H1 (cell line): ENCODE data around the gene FJX1.

Source experiments
- ATF3 ChIP-seq: IDR thresholded peaks from 2 replicates; pipeline ENCODE4 v1.6.1; 2011; ENCODE audit warnings: low read depth, mild to moderate bottlenecking, low read length; ENCODE audit not compliant: insufficient read depth
- CTCF ChIP-seq, 3 experiments: IDR thresholded peaks; 1 replicate in 2 of 3; 2 replicates in 1 of 3; pipeline versions ENCODE4 v1.5.1 to v1.6.1; 2011; ENCODE audit warnings: low read length in 3 of 3, mild to moderate bottlenecking in 3 of 3, inconsistent platforms in 2 of 3, low read depth in 1 of 3, moderate library complexity in 1 of 3; ENCODE audit not compliant: insufficient read depth in 1 of 3; ENCODE audit errors: control extremely low read depth in 1 of 3
- EP300 ChIP-seq, 2 experiments: IDR thresholded peaks; 1 replicate in 1 of 2; 2 replicates in 1 of 2; pipeline ENCODE4 v1.6.1; 2011 to 2012; ENCODE audit warnings: low read depth in 2 of 2, low read length in 2 of 2, mild to moderate bottlenecking in 2 of 2, borderline replicate concordance in 1 of 2, inconsistent platforms in 1 of 2, moderate library complexity in 1 of 2
- EZH2 ChIP-seq: fragments of 200-600 bp; sonication (generic); IDR thresholded peaks from 2 replicates; pipeline ENCODE4 v1.7.1; 2012; ENCODE audit warnings: low read depth, mild to moderate bottlenecking, moderate library complexity, low read length, inconsistent platforms; ENCODE audit not compliant: severe bottlenecking
- GTF2F1 ChIP-seq: IDR thresholded peaks from 2 replicates; pipeline ENCODE4 v1.6.1; 2012; ENCODE audit warnings: low read depth, low read length, improper control_type of control experiment, borderline replicate concordance
- JUND ChIP-seq: IDR thresholded peaks from 2 replicates; pipeline ENCODE4 v1.6.1; 2011; ENCODE audit warnings: mild to moderate bottlenecking, improper control_type of control experiment, low read length
- PHF8 ChIP-seq: fragments of 200-600 bp; sonication (generic); conservative IDR thresholded peaks from 2 replicates; pipeline ENCODE4 v1.7.1; 2012; ENCODE audit warnings: low read depth, mild to moderate bottlenecking, inconsistent platforms, low read length, moderate library complexity
- POLR2A ChIP-seq, 2 experiments: IDR thresholded peaks; 1 replicate in 1 of 2; 2 replicates in 1 of 2; pipeline ENCODE4 v1.6.1; 2011; ENCODE audit warnings: low read depth in 2 of 2, low read length in 2 of 2, mild to moderate bottlenecking in 2 of 2; ENCODE audit errors: control extremely low read depth in 1 of 2
- RAD21 ChIP-seq, 2 experiments: IDR thresholded peaks in 1 of 2; conservative IDR thresholded peaks in 1 of 2; 2 replicates each; pipeline ENCODE4 v1.6.1; 2011; ENCODE audit warnings: low read depth in 2 of 2, low read length in 2 of 2, improper control_type of control experiment in 1 of 2, inconsistent platforms in 1 of 2, mild to moderate bottlenecking in 1 of 2, moderate library complexity in 1 of 2
- SIX5 ChIP-seq: IDR thresholded peaks from 2 replicates; pipeline ENCODE4 v1.6.1; 2011; ENCODE audit warnings: mild to moderate bottlenecking, low read depth, low read length
- SP2 ChIP-seq: IDR thresholded peaks from 2 replicates; pipeline ENCODE4 v1.6.1; 2012; ENCODE audit warnings: mild to moderate bottlenecking, low read length, inconsistent platforms
- TAF1 ChIP-seq: IDR thresholded peaks from 2 replicates; pipeline ENCODE4 v1.6.1; 2011; ENCODE audit warnings: mild to moderate bottlenecking, low read depth, low read length
- YY1 ChIP-seq: IDR thresholded peaks from 2 replicates; pipeline ENCODE4 v1.6.1; 2011; ENCODE audit warnings: low read depth, mild to moderate bottlenecking, low read length
- ZNF274 ChIP-seq: IDR thresholded peaks from 2 replicates; pipeline ENCODE4 v1.7.0; 2012; ENCODE audit warnings: low read length, borderline replicate concordance; ENCODE audit errors: extremely low read depth

GRCh38 chr11:35605706-35606105, 12.6 kb upstream of the FJX1 start:
- no peak for TF ChIP-seq YY1
- TF ChIP-seq CTCF (IDR thresholded peaks at IDR 0.05; ENCODE audit: control extremely low read depth in 1 of 3, insufficient read depth in 1 of 3, low read depth in 1 of 3, low read length in 3 of 3), result no peak
- no peak for TF ChIP-seq PHF8
- no peak for TF ChIP-seq TAF1
- TF ChIP-seq EZH2, result no peak
- TF ChIP-seq GTF2F1, result no peak
- TF ChIP-seq ATF3, result no peak
- TF ChIP-seq POLR2A (IDR thresholded peaks at IDR 0.05; ENCODE audit: control extremely low read depth in 1 of 2, low read depth in 2 of 2, low read length in 2 of 2), result no peak
- TF ChIP-seq SIX5, result no peak
- TF ChIP-seq SP2, result no peak
- no peak for TF ChIP-seq JUND
- TF ChIP-seq EP300 (IDR thresholded peaks at IDR 0.05; ENCODE audit: borderline replicate concordance in 1 of 2, low read depth in 2 of 2, low read length in 2 of 2), result no peak
- no peak for TF ChIP-seq ZNF274
- TF ChIP-seq RAD21 (IDR thresholded peaks at IDR 0.05 in 1 of 2, conservative IDR thresholded peaks at IDR 0.05 in 1 of 2; ENCODE audit: low read depth in 2 of 2, low read length in 2 of 2), result 0 out of 4 replicates have a peak, but pooled peaks of 1 of the 2 experiments have one; percentile 7
